ENCODE results near the gene STAT6.
"Not testable (repeated sequence)": the region's sequence is repeated elsewhere in the genome, so short reads cannot be mapped to it uniquely, and the experiment has no call there.

The STAT6 gene

GRCh38 chr12:57126561-57126960, 15.4 kb upstream of the STAT6 start:
- DNase-seq: no peak

GRCh38 chr12:57126061-57126460, 14.9 kb upstream of the STAT6 start:
- no peak for DNase-seq

GRCh38 chr12:57124261-57124877, 13.2 kb upstream of the STAT6 start:
- peak; percentile 84 for DNase-seq

GRCh38 chr12:57123813-57124212, 12.7 kb upstream of the STAT6 start:
- no peak for DNase-seq

- not testable (repeated sequence) for DNase-seq
Observed at GRCh38 chr12:57120718-57121117, 9.6 kb upstream of the STAT6 start.

- no peak for DNase-seq
Observed at GRCh38 chr12:57119294-57120085, 8.3 kb upstream of the STAT6 start.

GRCh38 chr12:57118711-57119271, 7.6 kb upstream of the STAT6 start:
- DNase-seq: no peak

- DNase-seq: no peak
Observed at GRCh38 chr12:57116580-57117281, 5.6 kb upstream of the STAT6 start.

- DNase-seq: no peak
Observed at GRCh38 chr12:57112492-57113294, 1.5 kb upstream of the STAT6 start.

GRCh38 chr12:57110104-57111030, 795 bp downstream of the STAT6 start:
- peak; percentile 85 for DNase-seq

- DNase-seq: no peak
Observed at GRCh38 chr12:57109207-57110103, 1.7 kb downstream of the STAT6 start.

- DNase-seq: no peak
Observed at GRCh38 chr12:57107456-57108155, 3.6 kb downstream of the STAT6 start.

GRCh38 chr12:57106021-57106708, 5.0 kb downstream of the STAT6 start:
- no peak for DNase-seq

GRCh38 chr12:57105011-57105753, 6.0 kb downstream of the STAT6 start:
- DNase-seq: no peak

- no peak for DNase-seq
Observed at GRCh38 chr12:57104292-57104910, 6.8 kb downstream of the STAT6 start.

- DNase-seq: no peak
Observed at GRCh38 chr12:57103856-57104255, 7.3 kb downstream of the STAT6 start.

GRCh38 chr12:57101892-57102695, 9.1 kb downstream of the STAT6 start:
- no peak for DNase-seq
